GM21390 (cell line): ENCODE data around the gene PERM1.
"Not testable (repeated sequence)": the region's sequence is repeated elsewhere in the genome, so short reads cannot be mapped to it uniquely, and the experiment has no call there.

ENCODE experiments used
- ATAC-seq: cut with Tn5 transposase; IDR thresholded peaks from one replicate; pipeline ENCODE4 v1.9.1; 2021; ENCODE audit not compliant: unreplicated experiment

PERM1 gene

DNA sequence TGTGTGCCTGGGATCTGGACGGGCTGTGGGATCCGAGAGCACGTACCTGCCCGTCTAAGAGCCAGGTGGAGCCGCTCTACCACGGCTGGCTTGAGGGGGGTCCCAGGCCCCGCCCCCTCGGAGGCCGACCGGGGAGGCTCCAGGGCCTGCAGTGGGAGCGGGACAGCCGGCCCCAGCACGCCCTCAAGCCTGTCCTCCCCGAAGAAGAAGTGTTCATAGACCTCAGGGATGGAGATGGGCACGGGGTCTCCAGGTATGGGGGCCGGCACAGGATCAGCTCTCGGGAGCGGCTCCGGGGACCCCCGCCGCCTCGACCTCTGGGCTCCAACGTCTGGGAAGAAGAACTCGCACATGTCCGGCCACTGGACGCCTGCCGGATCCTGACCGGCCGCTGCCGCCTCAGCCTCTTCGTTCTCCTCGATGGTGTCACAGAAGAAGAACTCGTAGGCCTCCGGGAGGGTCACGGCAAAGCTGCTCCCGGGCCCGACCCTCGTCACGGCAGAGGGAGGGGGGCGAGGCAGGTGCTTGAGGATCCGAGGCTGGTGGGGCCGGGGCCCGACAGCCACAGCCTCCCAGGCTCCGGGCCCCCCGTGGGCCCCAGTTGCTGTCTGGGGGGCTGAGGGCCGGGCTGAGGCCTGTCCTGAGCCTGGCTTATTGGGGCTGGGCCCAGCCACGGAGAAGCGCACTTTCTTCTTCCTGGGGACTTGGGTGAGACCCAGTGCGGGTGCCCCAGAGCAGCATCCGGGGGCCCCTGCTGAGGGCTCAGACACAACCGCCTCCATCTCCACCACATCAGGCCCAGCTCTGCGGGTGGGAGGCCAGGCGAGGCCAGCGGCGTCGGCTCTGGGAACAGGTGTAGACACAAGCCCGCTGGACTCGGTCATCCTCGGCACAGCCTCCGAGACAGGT is 2.8 kb downstream of the PERM1 start:
- ATAC-seq: no peak

- ATAC-seq: no peak
These were observed 3.6 kb downstream of the PERM1 start for GRCh38 chr1:978069-978834.

- not testable (repeated sequence) for ATAC-seq
These were observed 5.1 kb downstream of the PERM1 start for GRCh38 chr1:976791-977190.

- no peak for ATAC-seq
These were observed 5.8 kb downstream of the PERM1 start for GRCh38 chr1:975896-976683.

DNA sequence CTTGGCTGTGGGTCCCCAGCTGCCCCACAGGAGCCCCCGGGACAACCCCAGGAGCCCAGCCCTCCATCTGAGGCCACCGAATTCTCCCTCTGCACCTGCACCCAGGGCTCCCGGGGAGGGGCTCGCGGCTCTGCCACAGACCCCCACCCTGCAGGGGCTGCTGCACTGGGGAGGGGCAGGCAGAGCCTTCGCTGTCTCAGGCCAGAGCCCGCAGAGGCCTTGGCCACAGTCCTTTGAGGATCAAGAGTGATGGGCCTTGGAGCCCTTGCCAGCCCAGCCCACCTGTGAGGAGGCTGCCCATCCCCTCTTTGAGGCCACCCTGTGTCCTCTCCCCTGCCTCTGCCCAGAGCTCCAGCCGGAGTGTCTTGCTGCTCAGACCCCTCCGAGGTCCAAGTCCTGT is 6.5 kb downstream of the PERM1 start:
- no peak for ATAC-seq

- ATAC-seq: no peak
These were observed 7.1 kb downstream of the PERM1 start for GRCh38 chr1:974687-975328.

GRCh38 chr1:974293-974640 is 7.6 kb downstream of the PERM1 start:
- no peak for ATAC-seq

DNA sequence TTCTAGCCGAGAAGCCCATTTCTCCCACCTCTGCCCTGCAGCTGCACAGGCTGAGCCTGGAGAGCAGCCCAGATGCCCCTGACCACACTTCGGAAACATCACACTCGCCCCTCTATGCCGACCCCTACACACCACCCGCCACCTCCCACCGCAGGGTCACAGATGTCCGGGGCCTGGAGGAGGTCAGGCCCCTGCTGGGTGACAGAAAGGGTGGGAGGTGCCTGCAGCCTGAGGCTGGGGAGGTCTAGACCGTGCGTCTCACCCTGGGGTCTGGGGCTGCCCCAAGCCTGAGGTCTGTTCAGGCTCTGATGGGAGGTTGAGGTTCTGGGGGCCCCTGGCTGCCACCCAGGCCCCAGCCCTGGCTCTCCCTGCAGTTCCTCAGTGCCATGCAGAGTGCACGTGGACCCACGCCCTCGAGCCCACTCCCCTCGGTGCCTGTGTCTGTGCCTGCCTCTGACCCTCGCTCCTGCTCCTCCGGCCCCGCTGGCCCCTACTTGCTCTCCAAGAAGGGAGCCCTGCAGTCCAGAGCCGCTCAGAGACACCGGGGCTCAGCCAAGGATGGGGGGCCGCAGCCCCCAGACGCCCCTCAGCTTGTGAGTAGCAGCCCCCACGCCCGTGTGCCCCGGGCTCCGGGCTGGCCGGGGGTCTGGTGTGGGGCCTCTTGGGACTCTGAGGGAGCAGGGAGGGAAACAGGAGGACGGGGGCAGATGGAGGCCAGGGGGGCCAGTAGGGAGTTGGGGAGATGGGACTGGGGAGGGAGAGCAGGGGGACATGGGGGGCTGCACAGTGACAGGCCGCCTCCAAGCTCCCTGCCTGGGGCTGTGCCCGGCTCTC is 8.2 kb downstream of the PERM1 start:
- ATAC-seq: no peak

GRCh38 chr1:972726-973458 is 9.0 kb downstream of the PERM1 start:
- no peak for ATAC-seq

- ATAC-seq: no peak
These were observed 10.0 kb downstream of the PERM1 start for GRCh38 chr1:971751-972506.

DNA sequence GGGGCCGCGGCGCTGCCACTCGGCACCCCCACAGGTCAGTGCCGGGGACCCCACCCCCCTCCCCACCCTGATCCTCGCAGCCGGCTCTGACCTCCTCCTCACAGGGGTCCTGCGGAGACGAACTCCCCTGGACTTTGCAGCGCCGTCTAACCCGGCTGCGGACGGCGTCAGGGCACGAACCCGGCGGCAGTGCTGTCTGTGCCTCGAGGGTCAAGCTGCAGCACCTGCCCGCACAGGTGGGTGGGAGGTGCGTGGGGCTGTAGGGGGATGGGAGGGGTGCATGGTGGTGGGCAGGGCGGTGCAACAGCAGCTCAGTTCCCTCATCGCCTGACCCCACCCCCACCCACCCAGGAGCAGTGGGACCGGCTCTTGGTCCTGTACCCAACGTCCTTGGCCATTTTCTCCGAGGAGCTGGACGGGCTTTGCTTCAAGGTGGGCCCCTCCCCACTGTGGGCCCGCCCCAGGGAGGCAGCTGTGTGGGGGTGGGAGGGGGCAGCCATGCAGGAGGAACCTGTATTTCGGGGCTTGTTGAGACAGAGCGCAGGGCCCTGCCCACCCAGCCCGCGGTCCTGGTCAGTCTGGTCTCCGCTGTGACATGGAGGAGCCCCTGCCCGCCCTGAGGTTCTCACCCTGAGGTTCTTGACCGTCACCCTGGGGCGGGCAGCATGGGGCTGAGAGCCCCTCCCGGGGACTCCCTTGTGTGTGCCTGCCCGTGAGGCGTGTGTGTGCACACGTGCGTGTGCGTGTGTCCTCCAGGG is 10.7 kb downstream of the PERM1 start:
- no peak for ATAC-seq

- ATAC-seq: no peak
These were observed 11.5 kb downstream of the PERM1 start for GRCh38 chr1:970242-970972.

- no peak for ATAC-seq
These were observed 12.5 kb downstream of the PERM1 start for GRCh38 chr1:969260-969855.

GRCh38 chr1:967466-968343 is 14.2 kb downstream of the PERM1 start:
- ATAC-seq: no peak

GRCh38 chr1:966704-967300 is 15.1 kb downstream of the PERM1 start:
- peak; percentile 65 for ATAC-seq
